Measurements from ENCODE around the gene GPSM1.

GPSM1 gene

GRCh38 chr9:136327304-136327974 is at the start of gene GPSM1:
Gene GPSM1, plus strand, starts transcription at chr9:136327539. Its CDS starts 157 bp downstream, at chr9:136327696.
- peak; percentile 60 for DNase-seq

GRCh38 chr9:136277746-136278145 is 49.6 kb upstream of the GPSM1 start:
- no peak for DNase-seq

- DNase-seq, result no peak
Observed at GRCh38 chr9:136278221-136278620, 49.1 kb upstream of the GPSM1 start.

GRCh38 chr9:136278894-136279293 is 48.4 kb upstream of the GPSM1 start:
- DNase-seq, result no peak

- DNase-seq, result no peak
Observed at GRCh38 chr9:136279471-136279870, 47.9 kb upstream of the GPSM1 start.

GRCh38 chr9:136280535-136281315 is 46.6 kb upstream of the GPSM1 start:
- no peak for DNase-seq

GRCh38 chr9:136281421-136282271 is 45.7 kb upstream of the GPSM1 start:
- DNase-seq, result no peak

GRCh38 chr9:136282272-136282861 is 45.0 kb upstream of the GPSM1 start:
- no peak for DNase-seq

GRCh38 chr9:136283291-136284235 is 43.8 kb upstream of the GPSM1 start:
- peak; percentile 73 for DNase-seq

GRCh38 chr9:136284311-136284710 is 43.0 kb upstream of the GPSM1 start:
- DNase-seq, result no peak

- DNase-seq, result no peak
Observed at GRCh38 chr9:136284951-136285350, 42.4 kb upstream of the GPSM1 start.

GRCh38 chr9:136285501-136286358 is 41.6 kb upstream of the GPSM1 start:
- DNase-seq, result no peak

- DNase-seq, result no peak
Observed at GRCh38 chr9:136286359-136286986, 40.9 kb upstream of the GPSM1 start.

GRCh38 chr9:136286987-136287379 is 40.4 kb upstream of the GPSM1 start:
- no peak for DNase-seq

- no peak for DNase-seq
Observed at GRCh38 chr9:136287960-136288753, 39.2 kb upstream of the GPSM1 start.

GRCh38 chr9:136289651-136290507 is 37.5 kb upstream of the GPSM1 start:
- DNase-seq, result no peak

GRCh38 chr9:136290508-136291000 is 36.8 kb upstream of the GPSM1 start:
- no peak for DNase-seq

- no peak for DNase-seq
Observed at GRCh38 chr9:136291306-136292025, 35.9 kb upstream of the GPSM1 start.

Data from activated naive CD4-positive, alpha-beta T cell treated with anti-CD3 and anti-CD28 coated beads, Interleukin-2, amount 50 U/mL, for 16 hours (primary cell).